Measurements from ENCODE around the gene PDE8A. TPM values are rescaled to one million over a fixed set of nuclear protein-coding genes. Genes with fewer than 3 reads are reported as not detected.

The PDE8A gene
- total and polyA plus RNA-seq, 10 of the 15 experiments (the other 5 are each of a cell fraction or from before 2014, with no cell fraction given): 6.7 to 69.2 (median 27.2) TPM

DNA sequence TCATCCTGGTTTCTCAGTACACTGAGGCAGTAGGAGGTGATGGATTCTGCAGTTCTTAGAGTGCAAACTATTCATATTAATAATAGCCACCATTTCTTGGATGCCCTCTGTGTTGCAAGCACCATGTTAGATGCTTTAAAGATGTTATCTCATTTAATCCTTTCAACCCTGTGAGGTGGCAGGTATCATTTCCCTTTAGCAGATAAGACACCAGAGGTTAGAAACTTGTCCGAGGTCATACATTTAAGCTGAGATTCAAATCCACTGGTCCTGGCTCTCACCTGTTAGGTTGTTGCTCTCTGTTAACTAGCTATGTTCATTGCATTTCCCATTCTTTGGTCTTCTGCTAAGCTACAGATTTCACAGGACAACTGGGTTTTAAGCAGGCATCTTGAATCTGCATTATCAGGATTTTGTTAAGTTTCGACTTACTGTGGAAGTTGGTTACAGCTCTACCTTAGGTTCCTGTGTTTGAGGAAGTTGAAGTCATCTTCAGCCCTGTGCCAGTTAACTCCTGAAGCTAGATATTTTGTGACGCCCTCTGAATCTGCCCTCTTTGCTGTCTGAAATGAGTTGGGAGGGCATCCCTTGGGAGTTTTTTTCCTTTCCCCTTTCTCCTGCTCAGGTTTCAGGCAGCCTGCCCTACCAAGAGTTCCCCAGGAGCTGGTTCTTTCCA is 6.4 kb downstream of the PDE8A start:
- Histone ChIP-seq H3K27ac (ENCODE audit: control insufficient read depth, insufficient read depth) (peak overlapping the region; percentile 71), H3K4me2 (ENCODE audit: control insufficient read depth, insufficient read depth) (peak overlapping the region; percentile 88), H3K27me3 (replicated peaks in 1 of 2; ENCODE audit: control insufficient read depth in 2 of 2, insufficient read depth in 2 of 2, low read length in 1 of 2) (no peaks in the 10 kb centered on the region), H3K4me1 (ENCODE audit: control insufficient read depth, insufficient read depth, low read length) (peaks cover 48% of the 10 kb centered on the region), H4K20me1 (ENCODE audit: control insufficient read depth, insufficient read depth) (no peaks in the 10 kb centered on the region), H2AFZ (ENCODE audit: control insufficient read depth, low read depth, low read length) (peak overlapping the region; percentile 46; the same call in 1 of the 2 replicates), H3K4me3 (peak overlapping the region; percentile 57; the same call in 1 of the 2 replicates), H3K9ac (ENCODE audit: control insufficient read depth, insufficient read depth, low read length) (peak overlapping the region; percentile 22; the same call in 1 of the 2 replicates), H3K36me3 (ENCODE audit: control insufficient read depth in 2 of 2, insufficient read depth in 2 of 2, low read length in 1 of 2) (no peaks in the 10 kb centered on the region; a peak in 1 of 4 replicates), H3K9me3 (replicated peaks; ENCODE audit: control insufficient read depth, insufficient read depth, low read length) (no peaks in the 10 kb centered on the region), H3K79me2 (ENCODE audit: control insufficient read depth, insufficient read depth, low read length) (peaks cover 95% of the 10 kb centered on the region)
- in situ Hi-C loops (cut with MboI) (no loop called here), intact Hi-C loops (cut with micrococcal nuclease; ENCODE audit: unreplicated experiment) (no loop called here)
- DNase-seq (ENCODE audit: low read depth, low spot score) (no peak), FAIRE-seq (peak; percentile 56), ATAC-seq (peak; percentile 61)
- POLR2A ChIA-PET: interaction anchor here (0.7 to 3.4 kb wide), 11 partner anchors 9 to 50 kb away, joined by 4 to 34 read pairs (median 6); no protein-coding TSS in a partner anchor
- CTCF ChIA-PET: interaction anchor here (0.8 to 3.8 kb wide), 14 partner anchors 8 to 253 kb away, joined by 3 to 23 read pairs (median 4); no protein-coding TSS in a partner anchor
- no TSS peak for BruUV-seq (replicated peaks)
- SMC1A ChIA-PET (ENCODE audit: uncharacterized antibody, unreplicated experiment): interaction anchor here (1.0 to 5.8 kb wide), 17 partner anchors 7 to 85 kb away, joined by 3 to 49 read pairs (median 13); no protein-coding TSS in a partner anchor
- RAD21 ChIA-PET (ENCODE audit: unreplicated experiment): interaction anchor here (0.8 to 3.2 kb wide), 14 partner anchors 13 to 85 kb away, joined by 3 to 29 read pairs (median 5); no protein-coding TSS in a partner anchor
- TF ChIP-seq EED (IDR thresholded peaks at IDR 0.05; ENCODE audit: low read depth) (peak; percentile 43; the same call in 1 of the 2 replicates), ETV6 (conservative IDR thresholded peaks at IDR 0.05 in 1 of 2, IDR thresholded peaks at IDR 0.05 in 1 of 2; ENCODE audit: borderline replicate concordance in 1 of 2, low read depth in 1 of 2) (peak in 1 of 2 experiments; percentile 77; a peak in 2 of 4 replicates), RELA (IDR thresholded peaks at IDR 0.05; ENCODE audit: borderline replicate concordance, partially characterized antibody) (no peak), SPI1 (IDR thresholded peaks at IDR 0.05; ENCODE audit: borderline replicate concordance, insufficient read depth, low read depth, low read length) (peak; percentile 28; the same call in 1 of the 2 replicates), IKZF2 (IDR thresholded peaks at IDR 0.05) (peak in 1 of 2 experiments; percentile 27; a peak in 1 of 4 replicates)
- 64% methylated on average over 3 of the region's 3 CpGs for WGBS (ENCODE audit: insufficient coverage, insufficient replicate concordance, low lambda C conversion rate, missing lambda C conversion rate)
